ENCODE results near the gene DOCK4.

DOCK4 gene

DNA sequence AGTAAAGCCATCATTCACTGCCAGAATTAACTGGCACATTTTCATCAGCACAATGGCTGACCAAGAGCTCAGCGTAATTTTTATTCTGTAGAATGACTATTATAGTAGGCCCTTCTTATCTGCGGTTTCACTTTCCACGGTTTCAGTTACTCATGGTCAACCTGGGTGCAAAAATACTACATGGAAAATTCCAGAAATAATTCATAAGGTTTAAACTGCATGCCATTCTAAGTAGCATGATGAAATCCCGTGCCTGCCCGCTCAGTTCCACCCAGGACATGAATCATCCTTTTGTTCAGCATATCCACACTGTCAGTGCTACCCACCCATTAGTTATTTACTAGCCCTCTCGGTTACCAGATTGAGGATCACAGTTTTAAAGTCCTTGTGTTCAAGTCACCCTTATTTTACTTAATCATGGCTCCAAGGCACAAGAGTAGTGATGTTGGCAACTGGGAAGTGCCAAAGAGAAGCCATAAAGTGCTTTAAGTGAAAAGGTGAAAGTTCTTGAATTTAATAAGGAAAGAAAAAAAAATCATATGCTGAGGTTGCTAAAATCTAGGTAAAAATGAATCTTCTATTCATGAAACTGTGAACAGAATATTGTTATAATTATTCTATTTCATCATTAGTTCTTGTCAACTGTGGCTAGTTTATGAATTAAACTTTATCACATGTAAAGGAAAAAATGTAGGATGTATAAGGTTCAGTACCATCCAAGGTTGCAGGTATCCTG, 204.9 kb downstream of the DOCK4 start:
- peak; percentile 78 for DNase-seq

DNA sequence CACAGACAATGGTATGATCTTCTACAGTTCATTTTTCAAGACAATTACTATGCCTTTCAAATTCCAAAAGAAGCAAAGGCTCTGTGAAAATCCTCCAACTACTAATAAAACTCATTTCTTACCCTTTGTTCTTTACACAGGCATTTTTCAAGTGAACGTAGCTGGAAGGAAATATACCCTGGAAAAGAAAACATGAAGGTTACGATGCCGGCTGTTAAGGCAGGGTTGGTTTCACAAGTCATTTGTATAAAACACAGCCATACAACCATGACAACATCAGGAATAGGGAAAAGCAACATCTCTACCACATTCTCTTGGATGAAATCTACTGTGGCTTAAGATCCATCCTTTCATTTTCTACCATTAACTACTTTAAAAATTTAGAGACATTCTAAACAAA, 207.9 kb downstream of the DOCK4 start:
- DNase-seq: no peak

DNA sequence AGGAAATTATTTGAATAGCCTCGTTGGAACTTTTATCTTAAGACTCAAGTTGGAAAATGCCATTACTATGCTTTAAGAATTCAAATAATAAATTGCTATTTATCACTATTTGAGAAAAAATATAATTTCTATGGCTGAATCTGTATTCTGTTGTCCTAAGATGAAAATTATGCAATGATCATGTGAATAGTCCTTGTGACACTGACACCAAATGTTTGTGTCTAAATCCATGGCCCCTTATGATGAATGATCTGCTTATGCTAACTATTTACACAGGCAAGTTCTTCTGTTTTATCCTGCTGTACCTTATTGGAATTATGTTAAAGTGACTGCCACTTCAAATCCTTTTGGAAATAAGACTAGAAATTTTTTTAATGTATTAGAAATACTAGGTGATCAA, 208.7 kb downstream of the DOCK4 start:
- DNase-seq: no peak

DNA sequence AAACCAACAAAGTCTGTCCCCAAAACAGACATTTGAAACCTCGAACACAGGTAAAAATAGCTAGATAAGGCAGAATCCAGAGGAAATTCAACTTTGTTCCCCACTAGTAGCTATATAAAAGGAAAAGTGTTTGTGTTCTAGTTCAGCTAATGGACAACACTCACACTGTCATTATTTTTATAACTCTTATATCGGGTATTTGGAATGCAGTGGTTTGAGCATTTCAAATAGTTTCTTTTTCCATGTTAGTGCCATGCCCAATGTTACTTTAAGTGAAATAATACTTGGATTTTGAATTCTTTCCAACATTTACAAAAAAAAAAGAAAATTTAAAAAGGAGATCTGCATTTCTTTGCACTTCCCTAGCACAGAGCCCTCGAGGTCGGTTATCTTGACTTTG, 213.6 kb downstream of the DOCK4 start:
- peak; percentile 51 for DNase-seq

DNA sequence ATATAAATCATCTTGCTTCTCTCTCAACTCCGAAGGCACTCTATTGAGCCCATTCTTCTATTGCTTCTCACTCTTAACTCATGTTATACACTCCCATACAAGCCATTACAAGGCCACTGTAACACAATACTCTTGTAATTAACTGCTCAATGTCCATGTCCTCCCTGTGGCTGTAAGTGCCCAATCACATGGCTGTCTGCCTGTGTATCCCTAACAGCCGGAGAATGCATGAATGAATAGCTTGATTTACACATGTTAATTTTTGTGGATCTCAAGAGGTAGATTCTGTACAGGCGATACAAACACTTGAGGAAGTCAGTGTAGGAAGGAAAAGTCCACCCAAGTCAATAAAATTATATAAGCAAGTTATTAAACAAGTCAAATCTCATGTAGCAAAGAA, 215.6 kb downstream of the DOCK4 start:
- no peak for DNase-seq

DNA sequence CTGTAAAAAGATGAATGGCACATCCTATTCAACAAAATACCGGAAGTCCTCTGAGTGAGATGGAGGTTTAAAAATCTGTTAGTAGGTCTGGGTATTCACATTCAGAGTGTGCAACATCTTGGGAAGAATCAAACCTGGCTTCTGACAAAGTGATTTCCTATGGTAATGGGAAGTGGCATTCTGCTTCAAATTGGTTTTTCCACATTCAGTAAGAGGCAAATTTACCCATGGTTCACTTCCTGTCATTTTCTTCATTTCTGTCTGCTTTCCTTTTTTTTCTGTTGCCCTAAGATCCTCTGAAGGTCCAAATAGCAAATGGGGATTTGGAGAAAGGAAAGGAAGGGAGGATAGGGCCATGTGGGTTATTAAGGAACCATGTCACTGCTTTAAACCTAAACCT, 218.3 kb downstream of the DOCK4 start:
- DNase-seq: no peak

DNA sequence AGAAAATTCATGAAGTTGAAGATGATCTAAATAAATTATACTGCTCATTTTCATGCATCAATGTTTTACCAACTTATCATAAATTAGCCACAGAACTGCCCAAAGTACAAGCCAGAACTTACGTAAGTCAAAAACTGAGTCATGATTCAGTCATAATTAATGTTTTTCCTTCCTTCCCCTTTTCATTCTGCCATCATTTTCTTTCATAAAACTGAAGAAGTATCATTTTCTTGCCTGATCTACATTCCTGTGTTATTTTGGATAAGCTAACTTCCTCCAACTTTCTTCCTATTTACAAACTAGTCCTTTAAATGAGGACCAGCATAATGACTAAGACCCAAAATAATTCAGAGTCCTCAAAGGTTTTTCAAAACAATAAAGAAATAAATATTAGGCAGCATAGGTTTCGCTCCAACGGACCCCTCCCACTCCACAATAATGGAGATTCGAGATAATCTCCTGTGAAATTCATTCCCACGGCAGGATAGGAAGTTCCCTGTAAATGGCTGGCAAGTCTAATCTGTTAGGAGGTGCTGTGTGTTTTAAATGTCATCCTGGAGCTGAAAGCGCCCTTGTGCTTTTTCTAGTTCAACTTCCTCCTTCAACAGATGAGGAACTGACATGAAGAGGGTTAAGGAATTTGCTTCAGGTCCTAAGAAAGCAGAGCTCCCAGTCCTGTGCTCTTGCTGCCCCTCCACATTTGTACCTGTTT, 218.9 kb downstream of the DOCK4 start:
- DNase-seq: peak; percentile 57

DNA sequence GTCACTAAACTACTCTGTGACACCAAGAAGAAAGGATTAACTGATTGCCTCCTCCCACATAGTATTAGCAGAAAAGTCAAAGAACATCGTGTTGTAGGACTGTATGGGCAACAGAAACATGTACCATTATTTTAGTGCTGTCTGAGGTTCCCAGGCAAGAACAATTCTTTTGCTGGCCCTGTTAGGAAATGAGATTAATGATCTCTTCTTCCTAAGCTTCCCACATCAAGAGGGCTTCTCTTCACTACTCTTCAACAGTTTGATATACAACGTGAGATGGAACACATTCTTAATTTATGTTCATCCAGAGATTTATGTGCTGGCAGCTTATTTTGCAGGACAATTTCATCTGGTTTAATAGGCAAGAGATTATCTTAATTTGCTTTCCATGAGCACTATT, 219.6 kb downstream of the DOCK4 start:
- no peak for DNase-seq

DNA sequence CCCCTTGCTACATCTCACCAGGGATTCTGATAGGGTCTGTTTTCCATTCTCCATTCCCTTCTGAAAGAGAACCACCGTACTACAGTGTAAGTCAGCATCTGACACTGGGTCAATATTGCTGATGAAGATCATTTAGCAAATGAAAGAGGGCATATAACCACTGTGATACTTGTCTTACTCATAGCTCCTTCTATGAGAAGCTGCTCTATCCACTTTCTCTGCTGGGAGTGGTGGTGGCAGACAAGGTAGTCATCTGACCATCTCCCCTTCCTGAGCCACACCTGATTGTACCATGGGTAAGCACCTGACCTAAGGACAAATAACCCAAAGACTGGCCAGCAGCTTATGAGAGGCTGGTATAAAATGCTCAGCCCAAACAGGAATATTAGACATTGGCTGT, 220.4 kb downstream of the DOCK4 start:
- no peak for DNase-seq

DNA sequence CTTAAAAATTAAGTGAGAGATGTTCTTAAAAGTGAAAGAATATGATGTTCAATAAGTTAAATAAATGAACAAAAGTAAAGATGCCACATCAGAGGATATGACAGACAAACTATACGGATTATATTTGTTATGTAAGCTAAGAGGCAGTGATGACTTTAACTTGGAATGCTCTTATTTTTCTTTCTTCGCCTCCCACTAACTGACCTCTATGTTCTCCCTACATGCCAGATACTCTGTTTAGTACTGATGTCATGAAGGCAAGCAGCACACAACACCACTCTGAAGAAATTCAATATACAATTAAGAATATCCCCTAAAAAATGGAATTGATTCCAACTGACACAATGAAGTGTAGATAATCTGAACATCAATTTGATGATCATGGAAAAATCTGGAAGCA, 223.4 kb downstream of the DOCK4 start:
- DNase-seq: no peak

DNA sequence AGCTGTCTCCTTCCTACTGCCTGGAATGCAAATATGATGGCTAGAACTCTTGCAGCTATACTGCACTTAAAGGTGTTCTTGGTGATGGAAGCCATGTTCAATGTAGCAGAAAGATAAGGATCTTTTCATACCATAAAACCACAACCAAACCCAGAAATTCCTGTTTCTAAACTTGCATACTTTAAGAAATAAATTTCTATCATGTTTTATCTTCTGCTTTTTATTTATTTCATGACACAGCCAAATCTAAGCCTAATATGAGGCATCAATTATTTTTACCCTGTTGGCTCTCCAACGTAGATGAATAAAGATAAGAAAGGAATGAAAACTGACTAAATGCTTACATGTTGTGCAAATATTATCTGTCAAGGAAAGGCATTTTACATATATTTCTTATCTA, 224.1 kb downstream of the DOCK4 start:
- peak; percentile 31 for DNase-seq

DNA sequence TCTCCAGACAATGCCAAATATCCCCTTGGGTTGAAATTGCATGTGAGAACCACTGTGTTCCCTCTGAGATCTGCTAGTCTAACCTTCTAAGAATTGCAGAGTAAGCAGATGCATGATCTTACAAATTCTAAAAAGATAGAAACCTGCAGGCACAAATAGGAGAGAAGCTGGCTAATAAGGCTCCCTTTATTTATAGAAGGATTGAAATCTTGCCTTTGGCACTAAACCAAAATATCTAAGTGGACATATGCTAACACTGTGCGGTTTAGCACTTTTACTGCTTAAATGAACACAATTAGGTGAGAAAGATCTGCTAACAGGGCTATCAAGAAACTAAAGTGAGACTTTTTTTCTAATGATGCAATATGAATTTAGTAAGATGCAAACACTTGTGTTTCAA, 225.5 kb downstream of the DOCK4 start:
- no peak for DNase-seq

DNA sequence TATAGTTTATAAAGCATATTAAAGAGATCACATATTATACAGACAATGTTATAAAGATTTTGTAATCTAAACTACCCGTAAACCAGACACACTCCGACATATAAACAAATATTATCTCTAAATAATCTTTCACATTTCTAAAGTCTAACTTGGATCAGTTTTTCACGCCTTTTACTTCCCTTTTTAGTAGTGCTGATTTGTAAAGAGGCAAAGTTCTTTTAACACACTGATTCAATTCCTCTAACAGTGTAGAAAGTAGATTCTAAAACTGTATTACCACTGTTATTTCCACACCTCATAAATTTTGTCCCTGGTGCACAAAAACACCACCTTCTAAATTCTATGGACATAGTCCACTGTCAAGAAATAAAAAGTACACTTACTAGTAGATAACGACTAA, 230.9 kb downstream of the DOCK4 start:
- no peak for DNase-seq

DNA sequence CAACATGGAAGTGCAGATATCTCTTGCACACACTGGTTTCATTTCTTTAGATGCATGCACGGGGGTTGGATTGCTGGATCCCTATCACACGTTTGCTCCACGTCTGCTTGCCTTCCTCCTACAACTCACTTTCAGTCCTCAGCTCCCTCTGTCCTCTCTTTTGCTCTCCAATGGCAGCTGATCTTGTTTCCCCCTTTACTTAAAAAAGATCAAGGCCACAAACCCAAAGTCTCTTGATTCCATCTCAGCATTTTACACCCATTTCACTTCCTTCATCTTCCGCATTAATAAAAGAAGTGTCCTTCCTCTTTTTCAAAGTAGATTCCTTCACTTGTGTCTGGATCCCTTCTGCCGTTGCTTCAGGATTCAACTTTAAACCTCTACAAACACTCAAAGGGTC, 245.2 kb downstream of the DOCK4 start:
- no peak for DNase-seq

DNA sequence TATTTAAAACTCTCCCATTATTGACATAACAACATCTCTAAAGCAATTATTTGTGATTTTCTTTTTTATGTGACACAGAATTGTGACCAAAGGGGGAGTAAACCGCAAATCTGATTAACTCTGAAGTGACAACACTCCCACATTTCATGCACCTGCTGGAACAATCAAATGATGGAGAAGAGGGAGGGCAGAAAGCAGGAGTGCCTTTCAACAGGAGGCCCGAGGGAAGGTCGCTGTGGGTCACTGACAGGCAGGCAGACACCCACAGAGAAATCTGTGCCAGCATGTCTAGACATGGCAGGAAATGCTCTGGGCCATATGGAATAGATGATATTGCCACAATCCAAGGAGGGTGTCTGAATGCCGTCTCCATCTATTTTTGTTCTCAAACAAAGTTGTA, 247.3 kb downstream of the DOCK4 start:
- peak; percentile 10 for DNase-seq

DNA sequence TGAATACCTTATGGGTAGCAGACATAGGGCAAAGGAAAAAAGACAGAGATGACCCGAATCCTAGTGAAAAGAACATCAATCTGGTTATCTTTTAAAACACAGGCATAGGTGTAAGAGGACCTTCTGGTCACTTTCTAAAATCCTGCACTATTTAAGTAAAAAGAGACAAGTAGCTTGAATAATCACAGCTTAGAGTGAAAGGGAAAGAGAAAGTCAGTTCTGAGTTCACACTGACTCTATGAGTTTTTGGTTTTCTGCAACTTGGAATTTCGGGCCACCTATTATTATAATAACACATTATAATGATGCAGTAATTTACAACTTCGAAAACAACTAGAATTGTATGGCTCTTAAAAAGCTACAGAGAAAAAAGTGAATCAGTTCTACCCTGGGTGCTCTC, 247.8 kb downstream of the DOCK4 start:
- no peak for DNase-seq

DNA sequence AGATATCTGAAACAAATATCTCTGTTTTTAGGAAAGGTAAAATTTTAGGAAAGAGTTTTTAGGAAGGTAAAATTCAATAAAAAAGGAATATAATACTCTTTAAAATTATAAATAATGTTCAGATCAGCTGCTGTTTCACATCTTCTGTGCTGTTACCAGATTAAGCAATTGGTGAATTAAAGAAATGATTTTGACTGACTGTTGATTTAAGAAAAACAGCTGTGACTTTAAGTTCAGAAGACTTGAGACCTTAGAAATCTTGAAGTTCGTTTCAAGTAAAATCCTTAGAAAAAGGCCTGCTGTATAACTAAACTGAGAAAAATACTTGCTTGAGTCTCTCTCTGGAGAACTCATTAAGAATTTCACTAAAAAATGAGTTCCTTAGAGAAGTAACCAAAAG, 250.6 kb downstream of the DOCK4 start:
- no peak for DNase-seq

DNA sequence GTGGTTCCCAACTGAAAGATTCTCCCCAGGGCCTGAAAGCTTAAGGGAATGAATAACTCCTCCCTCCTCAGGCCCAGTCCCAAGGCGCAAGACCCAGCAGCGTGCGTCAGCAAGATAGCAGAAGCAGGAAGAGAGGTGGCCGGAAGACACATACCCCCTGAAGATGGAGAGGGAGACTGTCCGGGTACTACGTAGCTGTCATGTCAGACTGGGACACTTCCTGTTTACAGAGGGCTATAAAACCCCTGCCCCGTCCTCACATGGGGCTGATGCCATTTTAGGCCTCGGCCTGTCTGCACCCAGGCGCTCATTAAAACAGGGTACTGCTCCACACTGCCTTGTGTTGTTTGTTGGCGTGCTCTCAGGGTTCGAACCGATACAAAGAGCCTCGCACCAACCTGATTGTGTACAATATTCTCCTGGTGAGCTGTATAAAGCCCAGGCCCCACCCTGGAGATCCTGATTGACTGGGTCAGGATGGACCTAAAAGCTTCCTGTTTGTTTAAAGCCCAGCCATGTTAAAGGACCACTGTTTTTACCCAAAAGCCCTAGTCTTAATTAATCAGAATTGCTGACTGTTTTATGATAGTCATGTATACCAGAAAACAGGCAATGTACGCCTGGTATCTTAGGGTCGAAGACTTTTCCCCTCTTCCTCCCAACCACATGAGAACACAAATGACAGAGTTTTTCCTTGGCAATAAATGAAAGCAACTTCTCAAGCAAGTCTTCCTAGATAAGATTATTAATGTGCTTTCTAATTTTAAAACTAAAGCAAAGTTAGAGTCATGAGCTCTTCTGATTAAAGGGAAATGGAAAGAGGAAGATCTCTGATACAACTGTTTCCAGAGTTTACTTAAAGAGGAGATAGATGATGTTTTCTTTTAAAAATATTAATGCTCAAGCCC, 251.5 kb downstream of the DOCK4 start:
- DNase-seq: no peak

DNA sequence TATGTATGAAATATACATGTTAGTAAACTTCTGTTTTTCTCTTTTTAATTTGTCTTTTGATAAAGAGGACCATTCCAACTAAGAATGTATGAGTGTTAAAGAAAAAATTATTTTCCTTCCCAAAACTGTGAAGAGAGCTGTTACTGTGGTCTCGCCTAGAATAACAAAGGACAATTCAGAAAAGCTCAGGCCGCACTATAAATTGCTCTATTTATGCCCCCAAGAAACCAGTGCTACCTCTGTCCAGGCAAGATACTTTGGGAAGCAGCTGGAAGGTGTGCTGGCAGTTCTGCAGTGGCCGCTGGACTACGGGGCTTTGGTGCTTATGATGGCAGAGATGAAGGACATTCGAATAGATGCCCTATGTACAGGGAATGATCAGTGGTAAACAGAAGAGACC, 252.1 kb downstream of the DOCK4 start:
- DNase-seq: no peak

DNA sequence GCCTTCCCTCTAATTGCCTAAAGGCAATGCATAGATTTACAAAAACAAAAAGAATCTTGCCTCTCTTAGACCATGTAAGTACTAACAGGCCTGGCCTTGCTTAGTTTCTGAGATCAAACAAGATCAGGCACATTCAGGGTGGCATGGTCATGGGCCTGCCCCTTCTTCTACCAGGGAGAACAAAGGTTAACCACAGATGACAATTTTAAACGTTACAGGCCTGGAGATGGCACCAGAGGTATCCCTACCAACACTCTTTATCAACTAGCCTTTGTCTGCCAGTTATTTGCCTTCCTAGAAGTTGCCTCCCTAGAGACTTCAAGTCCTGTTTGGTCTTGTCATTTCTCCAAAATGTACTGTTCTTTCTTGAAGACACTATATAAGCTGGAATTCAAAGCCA, 252.6 kb downstream of the DOCK4 start:
- DNase-seq: peak; percentile 6

DNA sequence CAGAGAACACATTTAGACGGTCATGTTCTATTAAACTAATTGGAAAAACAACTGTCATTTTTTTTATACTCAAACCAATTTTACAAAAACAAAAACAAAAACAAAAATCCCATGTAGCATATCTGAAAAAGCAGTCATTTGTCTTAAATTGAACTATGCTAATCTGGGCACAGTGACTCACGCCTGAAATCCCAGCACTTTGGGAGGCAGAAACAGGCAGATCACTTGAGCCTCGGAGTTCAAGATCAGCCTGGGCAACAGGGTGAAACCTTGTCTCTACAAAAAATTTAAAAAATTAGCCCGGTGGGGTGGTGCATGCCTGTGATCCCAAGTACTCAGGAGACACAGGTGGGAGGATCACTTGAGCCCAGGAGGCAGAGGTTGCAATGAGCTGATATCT, 253.4 kb downstream of the DOCK4 start:
- no peak for DNase-seq

DNA sequence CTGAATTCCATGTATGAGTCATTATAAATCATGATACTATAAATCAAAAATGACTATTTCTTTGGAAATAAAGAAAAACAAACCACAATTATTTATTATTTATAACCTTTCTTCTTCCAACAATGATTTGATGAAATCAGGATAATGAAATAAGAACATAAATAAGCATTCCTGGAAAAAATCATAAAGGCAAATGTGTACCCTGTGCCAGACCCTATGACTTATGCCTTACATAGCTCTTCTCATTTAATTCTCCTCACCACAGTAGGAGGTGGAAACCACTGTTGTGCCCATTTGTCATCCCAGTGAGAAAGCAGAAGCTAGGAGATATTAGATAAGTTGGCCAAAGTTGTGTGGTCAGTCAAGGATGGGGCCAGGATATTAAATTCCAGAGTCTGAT, 255.1 kb downstream of the DOCK4 start:
- DNase-seq: peak; percentile 40

DNA sequence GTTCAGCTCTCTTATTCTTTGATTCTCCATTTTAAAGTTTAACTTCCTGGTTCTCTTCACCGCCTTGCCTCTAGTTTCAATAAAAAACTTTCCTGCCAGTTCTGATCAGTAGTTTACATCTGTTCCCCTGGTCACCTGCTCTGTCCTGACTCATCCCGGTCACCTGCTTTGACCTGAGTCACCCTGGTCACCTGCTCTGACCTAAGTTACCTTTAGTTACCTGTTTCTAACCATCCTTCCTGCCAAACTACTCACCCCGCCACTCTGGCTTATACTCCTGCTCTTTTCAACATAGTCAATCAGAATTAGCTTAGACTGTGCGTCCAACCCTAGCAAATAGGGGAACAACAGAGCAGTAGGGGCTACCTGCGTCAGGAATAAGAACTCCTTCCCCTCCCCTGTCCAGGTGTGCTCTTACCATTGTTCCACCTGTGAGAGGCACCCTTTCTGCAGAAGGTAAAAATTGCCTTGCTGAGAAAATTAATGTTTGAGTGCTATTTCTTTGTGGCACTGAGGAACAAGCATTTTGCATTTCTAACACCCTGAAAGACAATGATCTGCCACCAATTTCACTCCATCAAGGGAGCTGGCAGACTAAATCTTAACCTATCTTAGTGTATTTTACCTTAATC, 263.6 kb downstream of the DOCK4 start:
- DNase-seq: no peak
